DND-41 (cell line): ENCODE results near the gene RECK.

ENCODE experiments used
- ATAC-seq: fragments of 200-7000 bp; cut with Tn5 transposase; 3 replicates; pipeline ENCODE4 v1.9.1; 2021; ENCODE audit warnings: low read depth; ENCODE audit not compliant: insufficient read depth
- DNase-seq: peaks from one replicate; pipeline ENCODE4 v3.0.0-alpha.2; 2020
- H2AFZ ChIP-seq: 2 replicates; pipeline ENCODE4 v1.6.0; 2012; ENCODE audit warnings: low read depth, low read length
- H3K27ac ChIP-seq: 2 replicates; pipeline ENCODE4 v1.5.1; 2012; ENCODE audit warnings: low read length, inconsistent platforms
- H3K27me3 ChIP-seq: fragments of 200-600 bp; sonication (generic); 2 replicates; pipeline ENCODE4 v1.6.0; 2012; ENCODE audit warnings: low read length, mild to moderate bottlenecking, inconsistent platforms; ENCODE audit not compliant: insufficient read depth, poor library complexity
- H3K36me3 ChIP-seq: 2 replicates; pipeline ENCODE4 v1.5.1; 2012; ENCODE audit warnings: low read length, inconsistent platforms; ENCODE audit not compliant: insufficient read depth
- H3K4me1 ChIP-seq: 2 replicates; pipeline ENCODE4 v1.5.1; 2012; ENCODE audit warnings: mild to moderate bottlenecking, low read length; ENCODE audit not compliant: insufficient read depth
- H3K4me2 ChIP-seq: 2 replicates; pipeline ENCODE4 v1.6.0; 2012; ENCODE audit warnings: mild to moderate bottlenecking, moderate library complexity, low read length, inconsistent platforms; ENCODE audit not compliant: insufficient read depth
- H3K4me3 ChIP-seq, 2 experiments: fragments of 200-600 bp in 1 of 2; shearing (Covaris generic) in 1 of 2; 2 replicates each; pipeline ENCODE4 v1.5.1; 2012 to 2016; ENCODE audit warnings: inconsistent platforms in 2 of 2, low read length in 2 of 2, mild to moderate bottlenecking in 2 of 2, low read depth in 1 of 2, moderate library complexity in 1 of 2
- H3K79me2 ChIP-seq: 2 replicates; pipeline ENCODE4 v1.6.0; 2012; ENCODE audit warnings: low read length, inconsistent platforms; ENCODE audit not compliant: insufficient read depth
- H3K9ac ChIP-seq: 2 replicates; pipeline ENCODE4 v1.6.0; 2012; ENCODE audit warnings: low read depth, mild to moderate bottlenecking, inconsistent platforms, low read length, moderate library complexity
- H3K9me3 ChIP-seq: 2 replicates; pipeline ENCODE4 v1.5.1; 2012; ENCODE audit warnings: low read length, moderate library complexity, mild to moderate bottlenecking, inconsistent platforms; ENCODE audit not compliant: insufficient read depth, severe bottlenecking
- H4K20me1 ChIP-seq: 2 replicates; pipeline ENCODE4 v1.6.0; 2012; ENCODE audit warnings: low read length; ENCODE audit not compliant: insufficient read depth
- CTCF ChIP-seq: IDR thresholded peaks from 2 replicates; pipeline ENCODE4 v1.5.1; 2012; ENCODE audit warnings: borderline replicate concordance, low read length, moderate library complexity, mild to moderate bottlenecking; ENCODE audit not compliant: poor library complexity, severe bottlenecking; ENCODE audit errors: extremely low read depth
- EZH2 ChIP-seq: IDR thresholded peaks from 3 replicates; pipeline ENCODE4 v1.6.1; 2012; ENCODE audit warnings: borderline replicate concordance, low read depth, mild to moderate bottlenecking, moderate library complexity, low read length, inconsistent platforms; ENCODE audit not compliant: severe bottlenecking

RECK gene

GRCh38 chr9:36018129-36018528 lies 18.6 kb upstream of the RECK start:
- ATAC-seq = no peak

GRCh38 chr9:36018891-36019720 lies 17.6 kb upstream of the RECK start:
- Histone ChIP-seq H3K27ac (no peak overlapping the region), H3K9ac (no peak overlapping the region), H2AFZ (no peak overlapping the region), H3K27me3 (peaks cover 8% of the 10 kb centered on the region), H3K4me1 (no peaks in the 10 kb centered on the region), H3K4me3 (no peak overlapping the region), H4K20me1 (no peaks in the 10 kb centered on the region), H3K36me3 (no peaks in the 10 kb centered on the region), H3K79me2 (no peaks in the 10 kb centered on the region), H3K4me2 (no peak overlapping the region), H3K9me3 (no peaks in the 10 kb centered on the region)
- ATAC-seq (no peak), DNase-seq (no peak)
- TF ChIP-seq EZH2 (no peak), CTCF (no peak)

More at GRCh38 chr9:36018129-36018528, 18.6 kb upstream of the RECK start:
- H3K27me3 ChIP-seq = peaks cover 8% of the 10 kb centered on the region
- TF ChIP-seq EZH2 = no peak
- TF ChIP-seq CTCF = no peak
- no peaks in the 10 kb centered on the region for H3K36me3 ChIP-seq
- no peak overlapping the region for H3K9ac ChIP-seq
- H3K4me2 ChIP-seq = no peak overlapping the region
- H3K4me3 ChIP-seq = no peak overlapping the region
- H3K27ac ChIP-seq = no peak overlapping the region
- H3K4me1 ChIP-seq = no peaks in the 10 kb centered on the region
- H3K9me3 ChIP-seq = no peaks in the 10 kb centered on the region
- no peak for DNase-seq
- no peaks in the 10 kb centered on the region for H3K79me2 ChIP-seq
- H2AFZ ChIP-seq = no peak overlapping the region
- no peaks in the 10 kb centered on the region for H4K20me1 ChIP-seq

- H3K79me2 ChIP-seq = no peaks in the 10 kb centered on the region
- H3K4me1 ChIP-seq = no peaks in the 10 kb centered on the region
- TF ChIP-seq EZH2 (no peak), CTCF (no peak)
- no peaks in the 10 kb centered on the region for H3K9me3 ChIP-seq
- no peak overlapping the region for H3K4me2 ChIP-seq
- no peak overlapping the region for H3K9ac ChIP-seq
- ATAC-seq (no peak), DNase-seq (no peak)
- H3K27ac ChIP-seq = no peak overlapping the region
- H3K27me3 ChIP-seq = no peaks in the 10 kb centered on the region
- no peak overlapping the region for H3K4me3 ChIP-seq
- H3K36me3 ChIP-seq = no peaks in the 10 kb centered on the region
- no peaks in the 10 kb centered on the region for H4K20me1 ChIP-seq
- no peak overlapping the region for H2AFZ ChIP-seq
Measured at GRCh38 chr9:36021968-36022367, 14.7 kb upstream of the RECK start.
